DMS114 treated with DMSO at 0.1 percent for 48 hours (cell line): ENCODE data around the gene NELL1.
"Not testable (repeated sequence)": the region's sequence is repeated elsewhere in the genome, so short reads cannot be mapped to it uniquely, and the experiment has no call there.

ENCODE experiments used
- DNase-seq: peaks from one replicate; lab custom pipeline; 2025; ENCODE audit not compliant: unreplicated experiment; lab: John Stamatoyannopoulos, UW

The NELL1 gene

DNA sequence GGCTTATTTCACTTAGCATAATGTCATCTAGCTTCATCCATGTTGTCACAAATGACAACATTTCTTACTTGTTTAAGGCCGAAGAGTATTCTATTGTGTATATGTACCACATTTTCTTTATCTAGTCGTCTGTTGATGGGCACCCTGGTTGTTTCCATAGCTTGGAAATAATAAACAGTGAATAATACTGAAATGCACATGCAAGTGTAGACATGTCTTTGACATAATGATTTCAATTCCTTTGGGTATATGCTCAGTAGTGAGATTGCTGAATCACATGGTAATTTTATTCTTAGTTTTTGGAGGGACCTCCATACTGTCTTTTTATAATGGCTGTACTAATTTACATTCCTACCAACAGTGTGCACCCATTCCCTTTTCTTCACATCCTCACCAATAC is 508.0 kb downstream of the NELL1 start:
- DNase-seq, result no peak

DNA sequence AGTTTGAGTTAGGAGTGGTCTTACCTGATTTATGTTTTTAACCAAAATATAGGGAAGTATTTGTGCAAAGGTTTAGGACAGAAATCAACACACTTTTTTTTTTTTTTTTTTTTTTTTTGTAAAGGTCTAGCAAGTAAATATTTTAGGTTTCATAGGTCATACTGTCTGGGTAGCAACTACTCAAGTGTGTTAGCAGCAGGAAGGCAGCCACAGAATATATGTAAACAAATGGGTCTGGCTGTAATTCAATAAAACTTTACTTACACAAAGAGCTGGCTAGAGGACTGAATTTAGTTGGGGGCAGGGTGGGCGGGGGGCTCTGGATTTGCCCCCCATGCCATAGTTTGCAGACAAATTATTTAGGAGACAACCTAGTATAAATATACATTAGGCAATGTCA is 510.4 kb downstream of the NELL1 start:
- DNase-seq, result no peak

DNA sequence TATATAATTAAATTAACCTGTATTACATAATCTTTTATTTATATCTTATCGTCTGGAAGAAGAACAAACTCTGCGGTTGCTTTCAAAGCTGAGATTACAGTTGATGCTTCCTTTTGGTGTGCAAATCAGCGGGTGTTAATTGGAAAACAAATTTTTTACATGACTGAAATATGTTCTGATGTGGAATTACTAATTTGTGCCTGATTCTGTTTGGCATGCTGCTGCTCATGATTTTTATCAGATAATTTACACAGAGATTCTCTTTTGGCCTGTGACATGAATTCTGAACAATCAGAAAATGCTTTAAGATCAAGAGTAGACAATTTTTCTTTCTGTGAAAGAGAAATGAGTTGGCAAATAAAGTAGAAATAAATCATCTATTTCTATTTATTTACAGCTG is 510.8 kb downstream of the NELL1 start:
- DNase-seq, result no peak

DNA sequence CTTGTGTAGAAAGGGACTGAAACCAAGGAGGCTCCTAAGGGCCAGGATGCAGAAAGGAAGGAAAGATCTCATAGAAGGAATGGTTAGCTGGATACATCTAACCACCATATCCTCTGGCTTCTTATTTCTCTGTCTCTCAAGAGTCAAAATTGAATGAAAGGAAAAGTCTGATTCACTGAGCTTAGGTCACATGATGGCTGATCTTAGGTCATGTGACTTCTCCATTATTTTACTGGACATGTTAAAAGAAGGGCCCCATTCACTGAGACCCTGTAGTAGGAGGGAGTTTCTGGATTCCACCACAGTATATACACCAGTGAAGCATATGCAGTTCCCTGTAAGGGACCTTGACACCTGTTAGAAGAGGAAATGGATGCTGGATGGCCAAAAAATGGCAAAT is 516.6 kb downstream of the NELL1 start:
- no peak for DNase-seq

DNA sequence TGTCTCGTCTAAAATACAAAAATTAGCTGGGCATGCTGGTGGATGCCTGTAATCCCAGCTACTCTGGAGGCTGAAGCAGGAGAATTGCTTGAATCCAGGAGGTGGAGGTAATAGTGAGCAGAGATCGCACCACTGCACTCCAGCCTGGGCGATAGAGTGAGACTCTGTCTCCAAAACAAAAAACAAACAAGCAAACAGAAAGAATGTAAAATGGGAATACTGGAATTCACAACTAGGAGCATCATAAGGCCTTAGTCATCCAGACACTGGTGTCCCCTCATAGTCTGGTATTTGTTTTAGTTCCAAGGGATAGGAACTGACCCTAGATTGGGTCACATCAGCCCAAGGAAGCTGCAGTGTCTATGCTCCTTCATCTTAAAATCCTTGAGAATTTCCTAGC is 520.8 kb downstream of the NELL1 start:
- DNase-seq, result no peak

DNA sequence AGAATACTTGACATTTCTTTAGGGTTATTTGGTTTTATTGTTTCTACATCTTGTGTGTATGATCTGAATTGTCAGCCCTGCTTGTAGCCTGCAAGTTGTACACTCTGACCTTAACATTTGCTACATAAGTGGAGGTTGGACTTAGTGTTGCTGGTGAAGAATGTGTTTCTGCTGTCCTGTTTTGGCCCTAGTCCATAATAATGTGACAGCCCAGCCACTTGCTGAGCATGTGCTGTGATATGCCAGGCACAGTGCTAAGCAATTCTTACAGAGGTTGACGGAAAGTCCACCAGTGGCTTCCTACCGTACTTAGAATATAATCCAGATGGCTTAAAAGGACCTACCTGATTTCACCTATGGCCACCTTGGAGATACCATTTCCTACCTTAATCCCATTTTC is 526.6 kb downstream of the NELL1 start:
- no peak for DNase-seq

DNA sequence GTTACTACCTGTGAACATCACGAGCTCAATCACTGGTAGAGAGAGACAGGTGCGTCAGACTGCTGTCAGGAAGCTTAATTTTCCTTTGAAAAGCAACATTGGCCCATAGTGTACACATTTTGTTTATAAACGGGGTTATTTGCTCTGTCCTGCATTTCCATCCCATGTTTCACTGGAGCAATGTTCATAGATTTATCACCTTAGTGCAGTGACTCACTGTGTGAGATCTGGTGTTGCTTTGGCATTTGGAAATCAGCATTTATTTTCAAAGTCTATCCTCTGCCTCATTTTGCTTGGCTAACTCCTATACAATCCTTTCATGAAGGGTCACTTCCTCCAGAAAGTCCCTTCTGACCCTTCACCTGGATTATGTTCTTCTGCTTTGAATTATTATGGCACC is 529.1 kb downstream of the NELL1 start:
- no peak for DNase-seq

DNA sequence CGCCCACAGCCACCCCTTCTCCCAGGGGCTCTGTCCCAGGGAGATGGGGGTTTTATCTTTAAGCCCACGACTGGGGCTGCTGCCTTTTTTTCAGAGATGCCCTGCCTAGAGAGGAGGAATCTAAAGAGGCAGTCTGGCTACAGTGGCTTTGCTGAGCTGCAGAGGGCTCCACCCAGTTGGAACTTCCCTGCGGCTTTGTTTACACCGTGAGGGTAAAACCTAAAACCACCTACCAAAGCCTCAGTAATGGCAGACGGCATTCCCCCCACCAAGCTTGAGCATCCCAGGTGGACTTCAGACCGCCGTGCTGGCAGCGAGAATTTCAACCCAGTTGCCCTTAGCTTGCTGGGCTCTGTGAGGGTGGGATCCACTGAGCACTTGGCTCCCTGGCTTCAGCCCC is 535.8 kb downstream of the NELL1 start:
- DNase-seq, result no peak

DNA sequence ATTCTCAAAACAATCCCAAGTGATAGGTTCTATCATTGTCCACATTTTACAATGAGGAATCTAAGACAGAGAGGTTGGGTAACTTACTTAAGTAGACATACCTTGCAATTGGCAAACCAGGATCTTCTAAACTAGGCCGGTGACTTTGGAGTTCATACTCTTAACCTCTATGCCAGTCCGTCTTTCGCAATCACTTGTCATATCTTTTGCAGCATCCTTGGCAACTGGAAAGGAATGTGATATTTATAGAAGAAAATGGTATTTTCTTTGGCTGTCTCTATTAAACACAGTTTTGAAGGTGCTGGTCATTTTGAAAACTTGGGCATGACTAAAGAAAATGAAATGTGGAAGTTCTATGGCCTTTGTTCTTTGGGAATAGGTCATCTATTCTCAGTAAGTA is 556.5 kb downstream of the NELL1 start:
- no peak for DNase-seq

DNA sequence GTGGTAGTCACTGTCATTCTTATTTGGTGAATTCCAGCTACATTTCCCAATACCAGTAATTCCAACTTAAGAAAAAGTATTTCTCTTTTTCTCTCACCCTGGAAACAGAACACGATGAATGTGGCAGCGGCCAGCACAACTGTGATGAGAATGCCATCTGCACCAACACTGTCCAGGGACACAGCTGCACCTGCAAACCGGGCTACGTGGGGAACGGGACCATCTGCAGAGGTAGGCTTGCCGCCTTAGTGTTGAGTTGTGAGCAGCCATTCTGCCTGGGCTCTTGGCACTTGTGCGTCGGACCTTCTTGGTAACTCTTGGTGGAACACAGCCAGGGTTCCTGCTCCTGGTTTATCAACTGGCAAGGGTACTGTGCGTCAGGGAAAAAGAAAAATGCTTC is 559.8 kb downstream of the NELL1 start:
- no peak for DNase-seq

DNA sequence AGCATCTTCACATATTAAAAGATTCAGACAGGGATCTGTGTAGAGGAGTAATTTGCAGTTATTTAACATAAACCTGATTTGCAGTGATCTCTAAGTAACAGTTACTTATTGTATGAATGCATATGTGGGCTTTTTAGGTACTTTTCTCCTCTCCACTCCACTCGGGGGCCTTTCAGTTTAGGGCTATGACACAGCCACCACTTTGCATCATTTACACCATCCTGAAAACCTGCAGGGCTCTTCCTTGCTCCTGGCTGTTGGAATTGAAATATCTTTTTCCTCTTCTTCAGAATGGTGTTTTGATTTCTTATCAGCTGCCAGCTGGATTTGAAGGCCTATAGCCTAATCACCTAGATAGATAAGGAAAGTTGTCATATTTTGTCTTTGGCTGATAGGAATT is 580.8 kb downstream of the NELL1 start:
- DNase-seq, result no peak

DNA sequence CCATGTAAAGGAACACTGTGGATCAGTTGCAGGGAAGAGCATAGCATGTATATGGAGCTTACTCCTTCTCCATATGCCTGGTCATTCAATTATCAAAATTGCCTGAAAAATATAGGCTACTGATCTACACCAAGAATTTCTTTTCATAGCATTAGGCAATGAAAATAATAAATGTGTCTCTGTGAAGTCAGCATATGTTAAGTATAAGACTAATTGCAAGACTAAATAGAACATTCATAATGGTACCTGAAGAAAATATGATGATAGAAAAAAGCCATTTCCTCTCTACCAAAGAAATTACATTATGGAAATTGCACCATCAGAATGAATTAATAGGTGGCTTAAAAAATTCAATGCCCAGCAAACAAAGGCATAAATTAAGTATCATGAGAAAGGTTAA is 584.7 kb downstream of the NELL1 start:
- DNase-seq, result no peak

DNA sequence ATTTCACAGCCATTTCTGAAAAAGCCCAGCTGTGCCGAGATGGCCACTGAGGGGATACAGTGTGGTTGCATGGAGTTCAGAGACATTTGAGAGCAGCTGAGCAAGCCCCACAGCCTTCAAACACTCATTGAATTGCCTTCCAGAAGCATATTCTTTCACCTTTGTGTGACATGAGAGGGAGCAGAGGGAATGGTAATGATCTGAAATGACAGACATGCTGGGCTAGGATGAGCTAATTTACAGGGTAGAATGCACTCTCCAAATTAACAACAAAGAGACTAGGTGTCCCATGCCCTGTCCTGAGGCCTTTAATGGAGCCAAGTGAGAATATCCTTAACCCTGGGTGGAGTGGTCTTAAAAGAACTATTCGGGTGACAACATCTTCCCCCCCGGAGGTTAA is 585.4 kb downstream of the NELL1 start:
- DNase-seq, result no peak

DNA sequence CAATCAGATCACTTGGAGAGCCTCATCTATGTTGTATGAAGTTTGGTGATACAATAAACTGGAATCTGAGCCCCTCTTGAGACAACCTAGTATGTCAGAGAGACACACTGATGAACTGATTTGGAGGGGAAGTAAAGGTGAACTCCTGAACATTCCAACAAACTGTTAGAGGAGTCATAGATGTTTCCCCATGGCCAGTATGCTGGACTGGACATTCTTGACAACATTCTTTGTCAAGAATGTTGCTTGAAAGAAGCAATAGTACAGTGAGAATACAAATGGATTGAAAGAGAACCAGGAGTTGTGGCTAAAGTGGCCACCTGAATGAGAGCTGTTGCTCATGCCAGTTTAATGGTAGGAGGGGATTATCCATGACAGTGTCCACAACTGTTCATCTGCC is 588.1 kb downstream of the NELL1 start:
- no peak for DNase-seq

DNA sequence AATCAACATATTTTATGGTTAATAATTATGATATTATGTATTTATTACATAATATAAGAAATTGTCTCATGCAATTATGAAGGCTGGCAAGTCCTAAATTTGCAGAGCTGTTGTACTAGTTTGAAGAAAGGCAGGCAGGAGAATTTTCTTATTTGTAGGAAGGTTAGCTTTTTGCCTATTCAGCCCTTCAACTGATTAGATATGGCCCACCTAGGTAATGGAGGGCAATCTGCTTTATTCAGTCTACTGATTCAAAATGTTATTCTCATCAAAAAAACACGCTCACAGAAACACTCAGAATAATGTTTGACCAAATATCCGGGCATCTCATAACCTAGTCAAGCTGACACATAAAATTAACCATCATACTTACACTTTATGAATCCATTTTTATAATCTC is 589.0 kb downstream of the NELL1 start:
- no peak for DNase-seq

DNA sequence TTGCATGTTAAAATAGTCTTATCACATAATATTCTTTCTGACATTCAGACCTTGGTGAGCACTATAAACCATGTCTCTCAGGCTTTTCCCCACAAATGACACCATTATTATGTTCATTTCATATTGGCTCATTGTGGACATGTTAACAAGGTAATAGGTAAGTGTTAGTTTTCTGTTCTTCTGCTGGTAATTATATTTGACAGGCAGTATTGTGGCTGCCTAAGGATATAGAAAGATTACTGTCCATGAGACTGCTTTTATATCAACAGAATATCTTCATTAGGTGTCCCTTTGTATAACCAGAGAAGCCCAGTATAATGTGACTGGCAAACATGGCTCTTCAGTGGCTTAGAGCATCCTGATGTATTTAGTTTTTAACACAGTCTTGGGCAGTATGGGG is 590.7 kb downstream of the NELL1 start:
- no peak for DNase-seq

DNA sequence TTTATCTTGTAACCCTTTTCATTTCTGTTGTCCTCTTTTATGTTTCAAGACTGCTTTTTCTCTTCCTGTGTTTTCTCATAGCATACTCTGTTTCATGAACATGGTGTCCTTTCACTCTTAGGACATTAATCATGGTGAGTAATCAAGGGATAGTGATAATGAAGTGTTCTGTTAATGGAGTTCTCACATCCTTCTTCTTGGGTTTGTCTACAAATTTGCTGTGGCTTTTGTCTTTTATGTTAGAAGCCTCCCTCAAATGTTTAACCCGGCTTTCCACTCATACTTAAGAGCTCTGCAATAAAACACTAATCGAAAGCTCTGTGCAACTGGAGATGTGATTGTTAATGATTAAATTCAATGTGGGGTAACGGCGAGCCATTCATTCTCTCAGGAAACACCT is 593.6 kb downstream of the NELL1 start:
- DNase-seq, result no peak

DNA sequence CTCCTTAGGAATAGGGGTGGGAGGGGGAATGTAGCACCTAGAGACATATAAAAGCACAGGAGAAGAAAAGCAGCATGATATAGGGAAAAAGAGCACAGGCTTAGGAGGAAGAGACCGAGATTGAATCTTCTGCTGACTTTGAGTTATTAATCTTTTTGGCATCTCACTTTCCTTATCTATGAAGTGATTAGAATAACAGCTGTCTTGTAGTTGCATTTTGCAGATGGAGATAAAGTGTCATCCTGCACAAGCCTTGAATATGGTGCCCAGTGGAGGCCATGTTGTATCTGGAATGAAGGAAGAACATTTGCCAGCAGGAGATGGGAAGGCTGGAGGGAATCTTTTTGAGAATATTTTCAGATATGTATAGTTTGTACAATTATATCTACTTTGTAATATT is 594.7 kb downstream of the NELL1 start:
- no peak for DNase-seq

DNA sequence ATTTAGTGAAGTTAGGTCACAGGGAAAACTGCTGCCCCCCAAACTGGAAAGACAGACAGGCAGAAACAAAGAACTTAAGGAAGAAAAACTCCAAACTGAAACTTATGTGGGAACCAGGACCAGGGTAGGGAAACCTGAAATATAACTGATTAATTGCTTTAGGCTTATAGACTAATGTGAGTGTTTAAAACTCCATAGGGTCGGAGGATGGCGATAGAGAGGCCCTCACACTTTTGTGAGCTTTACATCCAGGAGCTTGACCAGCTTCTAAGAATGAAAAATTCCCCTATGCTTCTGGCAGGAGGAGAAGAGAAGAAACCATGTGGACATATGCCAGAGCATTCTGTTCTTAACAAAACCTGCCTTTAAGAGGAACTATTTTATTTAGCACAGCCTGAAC is 598.6 kb downstream of the NELL1 start:
- DNase-seq, result no peak

DNA sequence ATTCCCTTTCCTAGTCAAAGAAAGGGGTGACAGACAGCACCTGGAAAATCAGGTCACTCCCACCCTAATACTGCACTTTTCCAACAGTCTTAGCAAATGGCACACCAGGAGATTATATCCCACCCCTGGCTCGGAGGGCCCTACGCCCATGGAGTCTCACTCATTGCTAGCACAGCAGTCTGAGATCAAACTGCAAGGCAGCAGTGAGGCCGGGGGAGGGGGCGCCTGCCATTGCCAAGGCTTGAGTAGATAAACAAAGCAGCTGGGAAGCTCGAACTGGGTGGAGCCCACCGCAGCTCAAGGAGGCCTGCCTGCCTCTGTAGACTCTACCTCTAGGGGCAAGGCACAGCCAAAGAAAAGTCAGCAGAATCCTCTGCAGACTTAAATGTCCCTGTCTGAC is 602.8 kb downstream of the NELL1 start:
- not testable (repeated sequence) for DNase-seq

DNA sequence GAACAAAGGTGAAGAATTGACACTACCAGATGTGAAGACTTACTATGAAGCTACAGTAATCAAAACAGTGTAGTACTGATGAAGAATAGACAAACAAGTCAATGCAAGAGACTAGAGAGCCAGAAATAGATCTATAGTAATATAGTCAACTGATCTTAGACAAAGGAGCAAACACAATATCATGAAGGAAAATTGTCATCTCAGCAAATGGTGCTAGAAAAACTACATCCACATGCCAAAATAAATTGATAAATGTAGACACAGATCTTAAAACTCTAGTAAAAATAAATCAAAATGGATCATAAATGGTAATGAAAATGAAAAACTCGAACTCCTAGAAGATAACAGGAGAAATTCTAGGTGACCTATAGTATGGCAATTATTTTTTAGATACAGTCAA is 609.5 kb downstream of the NELL1 start:
- DNase-seq, result no peak

DNA sequence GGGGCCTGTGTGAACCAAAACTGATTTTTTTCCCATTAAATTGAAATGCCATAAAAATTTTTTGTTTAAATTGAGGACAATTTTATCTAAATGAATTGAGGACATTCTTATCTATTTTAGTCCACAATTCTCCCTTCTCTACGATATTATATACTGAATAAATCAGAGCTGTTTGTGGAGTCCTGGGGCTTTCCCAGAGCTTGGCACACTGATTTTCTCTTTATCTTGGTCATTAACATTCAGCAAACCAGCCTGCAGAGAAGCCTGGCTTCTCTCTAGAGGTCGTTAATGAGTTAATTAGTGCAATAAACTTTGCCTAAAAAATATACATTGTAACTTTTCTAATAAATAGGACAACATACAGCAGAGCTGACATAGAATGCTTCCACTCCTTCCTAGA is 615.7 kb downstream of the NELL1 start:
- DNase-seq, result no peak

DNA sequence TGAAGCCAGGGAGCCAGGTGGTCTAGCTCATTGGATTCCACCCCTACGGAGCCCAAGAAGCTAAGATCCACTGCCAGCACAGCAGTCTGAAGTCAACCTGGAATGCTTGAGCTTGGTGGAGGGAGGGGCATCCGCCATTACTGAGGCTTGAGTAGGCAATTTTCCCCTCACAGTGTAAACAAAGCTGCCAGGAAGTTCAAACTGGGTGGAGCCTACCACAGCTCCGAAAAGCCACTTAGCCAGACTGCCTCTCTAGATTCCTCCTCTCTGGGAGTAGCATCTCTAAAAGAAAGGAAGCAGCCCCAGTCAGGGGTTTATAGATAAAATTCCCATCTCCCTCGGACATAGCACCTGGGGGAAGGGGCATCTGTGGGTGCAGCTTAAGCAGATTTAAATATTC is 620.3 kb downstream of the NELL1 start:
- no peak for DNase-seq

DNA sequence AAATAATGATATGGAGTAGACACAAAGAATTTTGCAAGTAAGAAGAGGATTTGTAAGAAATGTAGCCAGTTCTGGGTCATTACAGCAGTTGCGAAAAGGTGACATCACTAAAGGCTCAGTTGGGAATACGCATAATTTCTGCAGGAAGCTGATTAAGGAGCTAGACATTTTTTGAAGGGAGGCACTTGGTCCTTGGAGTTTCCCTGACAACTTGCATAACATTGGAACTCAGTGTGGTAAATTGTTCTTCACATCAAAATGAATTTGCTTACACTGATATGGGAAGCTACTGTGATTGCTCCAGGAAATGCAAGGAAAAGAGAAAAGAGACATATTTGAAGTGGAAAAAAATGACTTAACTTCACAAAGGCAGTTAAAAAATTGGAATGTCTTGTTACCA is 626.1 kb downstream of the NELL1 start:
- no peak for DNase-seq
